Measurements from ENCODE around the gene LHPP.

Gene LHPP

GRCh38 chr10:124598773-124599587, 137.4 kb downstream of the LHPP start:
- CTCF ChIA-PET, result interaction anchor here (1.5 kb wide), 1 partner anchor 10 kb away, joined by 4 read pairs; no protein-coding TSS in a partner anchor
- no peak overlapping the region for H3K27ac ChIP-seq
- POLR2A ChIA-PET (ENCODE audit: low non-redundant PET), result no interaction called here
- DNase-seq (ENCODE audit: low spot score), result no peak
- TF ChIP-seq CTCF (conservative IDR thresholded peaks at IDR 0.05; ENCODE audit: low read depth), result no peak

GRCh38 chr10:124599588-124600050, 138.0 kb downstream of the LHPP start:
- CTCF ChIA-PET, result interaction anchor here (0.6 to 1.5 kb wide), 2 partner anchors 10 to 20 kb away, joined by 3 to 4 read pairs; no protein-coding TSS in a partner anchor
- DNase-seq (ENCODE audit: low spot score), result no peak
- TF ChIP-seq CTCF (conservative IDR thresholded peaks at IDR 0.05; ENCODE audit: low read depth), result no peak
- POLR2A ChIA-PET (ENCODE audit: low non-redundant PET), result no interaction called here
- no peak overlapping the region for H3K27ac ChIP-seq

- ChIA-PET CTCF (interaction anchor here (0.6 to 1.5 kb wide), 3 partner anchors 9 to 25 kb away, joined by 3 to 4 read pairs (median 3); no protein-coding TSS in a partner anchor), POLR2A (ENCODE audit: low non-redundant PET) (no interaction called here)
- DNase-seq (ENCODE audit: low spot score), result no peak
- no peak overlapping the region for H3K27ac ChIP-seq
- no peak for TF ChIP-seq CTCF (conservative IDR thresholded peaks at IDR 0.05; ENCODE audit: low read depth)
Observed at GRCh38 chr10:124600051-124600880, 138.6 kb downstream of the LHPP start.

DNA sequence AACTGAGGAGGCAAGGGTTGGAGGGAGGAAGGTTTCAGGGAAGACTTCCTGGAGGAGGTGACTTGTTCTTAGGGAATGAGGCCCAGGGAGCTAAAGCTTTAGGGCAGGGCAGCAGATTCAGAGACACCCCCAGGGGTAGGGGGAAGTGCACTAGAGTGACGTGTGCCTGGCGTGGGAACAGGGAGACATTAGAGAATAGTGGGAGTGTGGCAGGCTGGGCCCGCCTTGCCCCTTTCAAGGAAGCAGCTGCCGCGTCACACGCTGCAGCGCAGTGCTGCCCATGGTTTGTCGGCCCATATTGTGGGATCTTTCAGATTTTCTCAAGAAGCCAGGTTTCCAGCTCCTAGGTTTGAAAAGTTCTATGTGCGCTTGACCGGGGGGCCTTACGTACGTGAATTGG, 139.4 kb downstream of the LHPP start:
- TF ChIP-seq CTCF (conservative IDR thresholded peaks at IDR 0.05; ENCODE audit: low read depth), result no peak
- ChIA-PET POLR2A (ENCODE audit: low non-redundant PET) (no interaction called here), CTCF (interaction anchor here (1.1 kb wide), 1 partner anchor 26 kb away, joined by 3 read pairs; no protein-coding TSS in a partner anchor)
- no peak overlapping the region for H3K27ac ChIP-seq
- DNase-seq (ENCODE audit: low spot score), result no peak

DNA sequence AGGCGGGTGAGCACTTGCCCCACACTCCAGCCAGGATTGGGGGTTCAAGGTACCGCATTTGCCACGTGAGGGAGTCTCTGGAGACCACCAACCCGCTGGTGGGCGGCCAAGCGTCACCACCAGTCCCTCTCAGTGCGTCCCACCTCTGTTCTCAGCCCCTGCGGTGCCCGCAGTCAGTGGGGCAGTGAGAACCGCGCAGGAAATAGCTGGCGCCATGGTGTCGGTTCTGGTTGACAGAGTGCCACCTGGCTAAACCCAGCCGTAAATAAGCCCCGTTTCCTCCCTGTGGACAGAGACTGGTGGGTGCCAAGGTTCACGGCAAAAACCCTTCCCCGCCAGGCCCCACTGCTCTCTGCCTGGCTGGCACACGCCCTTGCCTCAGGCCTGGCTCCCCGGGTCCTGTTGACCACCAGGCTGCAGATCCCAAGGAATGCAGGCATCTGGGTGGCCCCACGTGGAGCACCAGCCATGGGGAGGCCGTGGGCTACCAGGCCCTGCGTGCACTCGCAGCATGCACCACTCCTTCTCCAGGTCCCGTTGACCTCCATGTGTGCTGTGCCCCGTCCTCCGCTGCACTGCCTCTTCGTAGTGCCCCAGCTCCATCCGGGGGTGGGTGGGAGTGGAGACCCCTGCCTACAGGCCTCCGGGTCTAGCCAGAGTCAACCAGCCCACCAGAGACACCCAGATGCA, 140.0 kb downstream of the LHPP start:
- ChIA-PET CTCF (interaction anchor here (1.1 kb wide), 1 partner anchor 26 kb away, joined by 3 read pairs; no protein-coding TSS in a partner anchor), POLR2A (ENCODE audit: low non-redundant PET) (no interaction called here)
- no peak for DNase-seq (ENCODE audit: low spot score)
- H3K27ac ChIP-seq, result no peak overlapping the region
- TF ChIP-seq CTCF (conservative IDR thresholded peaks at IDR 0.05; ENCODE audit: low read depth), result no peak

- ChIA-PET CTCF (no interaction called here), POLR2A (ENCODE audit: low non-redundant PET) (no interaction called here)
- no peak overlapping the region for H3K27ac ChIP-seq
- DNase-seq (ENCODE audit: low spot score), result no peak
- no peak for TF ChIP-seq CTCF (conservative IDR thresholded peaks at IDR 0.05; ENCODE audit: low read depth)
Observed at GRCh38 chr10:124602121-124602561, 140.5 kb downstream of the LHPP start.

Data from RWPE1 (cell line).